G401.6 (cell line): ENCODE data around the gene SMARCD3.

ENCODE experiments used
- FAIRE-seq: peaks from 2 replicates; lab custom pipeline; 2012; peaks lifted over from hg19 to GRCh38; lab: Jason Lieb, UNC

SMARCD3 gene

DNA sequence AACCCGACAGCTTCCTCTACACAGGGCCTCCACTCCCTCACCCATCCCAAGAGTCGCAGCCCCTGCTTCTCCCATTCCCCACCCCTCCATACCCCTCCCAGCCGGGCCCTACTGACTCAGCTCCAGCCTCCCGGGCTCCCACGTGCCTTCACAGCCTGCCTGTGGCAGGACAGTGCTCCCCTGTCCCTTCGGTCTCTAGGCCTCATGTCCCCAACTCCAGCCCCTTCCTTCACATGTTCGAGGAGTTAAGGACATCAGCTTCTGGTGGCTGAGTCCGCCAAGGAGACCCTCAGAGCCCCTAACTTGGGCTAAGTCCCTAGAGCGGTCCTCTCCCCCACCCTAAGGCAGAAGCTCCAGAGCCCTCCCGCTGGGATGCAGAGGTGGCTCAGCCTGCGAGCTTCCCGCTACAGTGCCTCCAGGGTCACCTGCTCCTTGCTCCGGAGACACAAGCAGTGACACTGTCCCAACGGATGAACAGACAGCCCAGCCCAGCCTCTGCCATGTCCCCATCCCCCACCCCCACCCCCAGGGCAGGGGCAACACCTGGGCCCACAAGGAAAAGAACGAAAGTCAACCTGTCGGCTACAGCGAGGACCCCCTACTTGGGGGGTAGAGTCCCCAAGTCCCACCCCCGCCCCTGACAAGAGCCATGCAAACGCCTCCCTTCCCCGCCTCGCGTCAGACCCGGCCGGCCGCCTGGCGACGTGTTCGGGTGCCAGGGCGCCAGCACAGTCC lies 716 bp downstream of the SMARCD3 start:
- FAIRE-seq: no peak

GRCh38 chr7:151246851-151247580 lies 1.5 kb downstream of the SMARCD3 start:
- no peak for FAIRE-seq

- FAIRE-seq: peak; percentile 55
These were observed 2.2 kb downstream of the SMARCD3 start for GRCh38 chr7:151246102-151246850.

GRCh38 chr7:151245360-151246101 lies 3.0 kb downstream of the SMARCD3 start:
- FAIRE-seq: no peak

- FAIRE-seq: no peak
These were observed 3.6 kb downstream of the SMARCD3 start for GRCh38 chr7:151244841-151245346.

DNA sequence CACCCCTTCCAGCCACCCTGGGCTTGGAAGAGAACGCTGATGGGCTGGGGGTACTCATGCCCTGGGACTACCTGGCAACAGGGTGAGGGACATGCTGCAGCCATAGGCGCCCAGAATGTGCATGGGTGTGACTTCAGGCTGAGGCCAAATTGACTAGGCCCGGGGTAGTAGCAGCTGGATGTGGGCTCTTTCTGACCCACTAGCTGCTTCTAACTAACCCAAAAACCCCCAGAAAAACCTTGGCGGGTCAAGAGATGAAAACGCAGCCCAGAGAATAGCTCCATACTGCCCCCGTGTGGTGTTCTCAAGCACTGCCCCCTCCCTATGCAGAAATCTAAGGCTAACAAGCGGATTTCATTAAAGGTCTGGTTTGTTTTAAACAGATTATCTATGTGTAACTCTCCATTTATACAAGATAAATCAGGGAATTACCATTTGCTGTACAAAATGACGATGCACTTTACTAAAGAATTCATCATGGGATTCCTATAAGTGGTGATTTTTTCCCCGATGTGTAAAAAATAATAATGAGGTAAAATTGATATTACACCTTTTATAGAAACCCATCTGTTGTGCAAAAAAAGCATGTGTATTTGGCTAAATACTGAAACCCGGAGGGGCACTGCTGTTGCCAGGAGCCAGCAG lies 4.2 kb downstream of the SMARCD3 start:
- FAIRE-seq: peak; percentile 94

- no peak for FAIRE-seq
These were observed 4.9 kb downstream of the SMARCD3 start for GRCh38 chr7:151243408-151244195.

- FAIRE-seq: no peak
These were observed 5.5 kb downstream of the SMARCD3 start for GRCh38 chr7:151243045-151243349.

- no peak for FAIRE-seq
These were observed 6.1 kb downstream of the SMARCD3 start for GRCh38 chr7:151242159-151243044.

DNA sequence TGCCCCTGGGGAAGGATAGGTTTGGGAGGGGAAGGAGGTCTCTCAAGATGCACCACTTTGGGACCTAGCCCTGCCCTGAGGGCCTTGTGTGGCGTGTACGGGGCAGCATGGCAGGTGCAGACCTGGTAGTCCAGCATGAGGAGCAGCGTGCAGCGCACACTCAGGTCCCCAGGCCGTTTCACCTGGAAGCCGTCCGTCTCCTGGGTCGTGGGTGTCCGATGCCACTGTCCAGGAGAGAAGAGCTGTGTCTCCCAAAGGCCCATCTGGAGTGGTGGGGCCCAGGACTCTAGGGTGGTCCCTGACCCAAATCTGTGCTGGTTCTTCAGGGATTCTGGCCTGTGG lies 6.8 kb downstream of the SMARCD3 start:
- FAIRE-seq: no peak

GRCh38 chr7:151240942-151241754 lies 7.3 kb downstream of the SMARCD3 start:
- FAIRE-seq: no peak

- FAIRE-seq: no peak
These were observed 8.0 kb downstream of the SMARCD3 start for GRCh38 chr7:151240536-151240935.

DNA sequence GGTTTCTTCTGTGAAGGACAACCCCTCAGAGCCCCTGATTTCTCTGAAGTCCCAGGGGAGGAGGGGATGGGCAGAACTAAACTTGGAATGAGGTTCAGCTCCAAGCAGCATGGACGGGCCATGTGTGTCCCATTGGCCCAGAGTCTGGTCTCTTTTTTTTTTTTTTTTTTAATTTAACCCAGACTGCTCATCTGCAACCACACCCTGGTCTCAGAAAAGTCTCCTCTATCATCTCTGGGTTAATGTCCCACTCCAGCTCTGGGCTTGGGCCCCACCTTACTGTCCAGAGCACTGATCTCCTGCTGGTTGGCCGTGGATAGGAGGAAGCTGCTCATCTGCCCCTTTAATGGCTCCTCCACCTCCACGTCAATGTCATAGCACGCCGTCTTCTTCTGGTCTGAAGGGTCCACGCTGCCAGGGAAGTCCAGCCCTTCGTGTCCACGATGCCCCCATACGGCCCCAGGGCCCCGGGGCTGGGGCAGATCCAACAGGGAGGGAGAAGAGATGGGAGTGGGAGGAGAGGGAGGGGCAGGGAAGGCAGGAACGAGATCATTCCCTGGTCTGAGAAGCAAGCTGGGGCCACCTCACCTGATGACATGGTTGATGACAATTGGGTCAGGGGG lies 8.5 kb downstream of the SMARCD3 start:
- no peak for FAIRE-seq

DNA sequence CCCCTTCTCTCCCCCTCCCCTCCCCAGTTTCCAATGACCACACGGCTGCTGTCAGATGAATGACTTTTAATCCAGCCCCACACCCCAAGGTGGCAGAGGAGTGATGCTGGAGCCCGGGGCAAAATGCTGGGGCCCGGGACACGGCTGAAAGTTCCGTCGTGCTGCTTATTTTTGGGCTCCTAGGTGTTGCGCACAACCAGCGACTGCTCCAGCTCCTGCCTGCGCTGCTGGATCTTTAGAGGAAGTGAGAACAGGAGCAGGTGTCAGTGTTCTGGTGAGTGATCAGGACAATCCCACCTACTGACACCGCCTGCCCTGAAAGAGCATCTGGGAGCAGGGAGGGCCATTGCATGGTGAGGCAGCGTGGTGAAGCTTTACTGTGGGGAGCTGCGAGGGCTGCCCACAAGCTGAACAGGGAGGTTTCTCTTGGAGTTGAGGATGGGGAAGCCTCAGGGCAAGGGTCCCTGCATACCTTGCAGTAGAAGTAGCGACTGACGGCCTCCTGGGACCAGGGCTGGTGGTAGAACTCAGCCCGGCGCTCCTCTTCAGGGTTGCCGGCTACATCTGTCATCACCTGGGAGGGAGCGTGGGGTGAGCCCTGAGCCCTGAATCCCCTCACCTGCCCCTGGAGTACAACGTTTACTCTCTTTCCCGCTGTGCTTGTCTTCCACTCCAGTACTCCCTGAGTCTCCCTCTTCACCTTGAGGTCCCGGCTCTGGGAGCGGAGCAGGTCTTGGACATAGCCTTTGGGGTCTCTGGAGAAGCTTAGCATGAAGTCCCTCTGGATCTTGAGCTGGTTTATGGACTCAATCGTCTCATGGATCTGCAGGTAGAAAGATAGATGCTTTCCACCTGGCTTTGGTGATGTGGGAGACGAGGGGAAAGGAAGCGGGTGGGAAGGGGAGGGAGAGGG lies 9.3 kb downstream of the SMARCD3 start:
- no peak for FAIRE-seq

DNA sequence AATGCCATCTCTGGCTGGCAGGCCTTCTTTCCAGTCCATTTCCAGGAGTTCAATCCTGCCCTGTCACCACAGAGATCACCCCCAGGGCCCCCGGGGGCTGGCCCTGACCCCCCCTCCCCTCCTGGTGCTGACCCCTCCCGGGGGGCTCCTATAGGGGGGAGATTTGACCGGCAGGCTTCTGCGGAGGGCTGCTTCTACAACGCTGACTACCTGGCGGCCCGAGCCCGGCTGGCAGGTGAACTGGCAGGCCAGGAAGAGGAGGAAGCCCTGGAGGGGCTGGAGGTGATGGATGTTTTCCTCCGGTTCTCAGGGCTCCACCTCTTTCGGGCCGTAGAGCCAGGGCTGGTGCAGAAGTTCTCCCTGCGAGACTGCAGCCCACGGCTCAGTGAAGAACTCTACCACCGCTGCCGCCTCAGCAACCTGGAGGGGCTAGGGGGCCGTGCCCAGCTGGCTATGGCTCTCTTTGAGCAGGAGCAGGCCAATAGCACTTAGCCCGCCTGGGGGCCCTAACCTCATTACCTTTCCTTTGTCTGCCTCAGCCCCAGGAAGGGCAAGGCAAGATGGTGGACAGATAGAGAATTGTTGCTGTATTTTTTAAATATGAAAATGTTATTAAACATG lies 10.2 kb downstream of the SMARCD3 start:
- no peak for FAIRE-seq

DNA sequence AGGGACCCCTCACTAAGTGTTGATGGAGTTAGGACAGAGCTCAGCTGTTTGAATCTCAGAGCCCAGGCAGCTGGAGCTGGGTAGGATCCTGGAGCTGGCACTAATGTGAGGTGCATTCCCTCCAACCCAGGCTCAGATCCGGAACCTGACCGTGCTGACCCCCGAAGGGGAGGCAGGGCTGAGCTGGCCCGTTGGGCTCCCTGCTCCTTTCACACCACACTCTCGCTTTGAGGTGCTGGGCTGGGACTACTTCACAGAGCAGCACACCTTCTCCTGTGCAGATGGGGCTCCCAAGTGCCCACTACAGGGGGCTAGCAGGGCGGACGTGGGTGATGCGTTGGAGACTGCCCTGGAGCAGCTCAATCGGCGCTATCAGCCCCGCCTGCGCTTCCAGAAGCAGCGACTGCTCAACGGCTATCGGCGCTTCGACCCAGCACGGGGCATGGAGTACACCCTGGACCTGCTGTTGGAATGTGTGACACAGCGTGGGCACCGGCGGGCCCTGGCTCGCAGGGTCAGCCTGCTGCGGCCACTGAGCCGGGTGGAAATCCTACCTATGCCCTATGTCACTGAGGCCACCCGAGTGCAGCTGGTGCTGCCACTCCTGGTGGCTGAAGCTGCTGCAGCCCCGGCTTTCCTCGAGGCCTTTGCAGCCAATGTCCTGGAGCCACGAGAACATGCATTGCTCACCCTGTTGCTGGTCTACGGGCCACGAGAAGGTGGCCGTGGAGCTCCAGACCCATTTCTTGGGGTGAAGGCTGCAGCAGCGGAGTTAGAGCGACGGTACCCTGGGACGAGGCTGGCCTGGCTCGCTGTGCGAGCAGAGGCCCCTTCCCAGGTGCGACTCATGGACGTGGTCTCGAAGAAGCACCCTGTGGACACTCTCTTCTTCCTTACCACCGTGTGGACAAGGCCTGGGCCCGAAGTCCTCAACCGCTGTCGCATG lies 11.0 kb downstream of the SMARCD3 start:
- no peak for FAIRE-seq
